OCI-LY7 (cell line): Measurements from ENCODE around the gene OXSR1. TPM values are rescaled to one million over a fixed set of nuclear protein-coding genes. Genes with fewer than 3 reads are reported as not detected.

ENCODE experiments used
- BruUV-seq: library from RNA; stranded (reverse); fragments of 400-500 nt; replicated peaks from 2 replicates; lab custom pipeline; 2021; lab: Mats Ljungman, UMichigan
- CTCF ChIA-PET: fragments of 300-600 bp; sonication (Branson Sonifier 250); formaldehyde crosslinking; loops from one replicate; lab custom pipeline; 2022; ENCODE audit warnings: antibody characterized with exemption; ENCODE audit not compliant: unreplicated experiment; lab: Charles Lee
- POLR2A ChIA-PET: fragments of 300-600 bp; sonication (Branson Sonifier 250); formaldehyde crosslinking; loops from one replicate; lab custom pipeline; 2022; ENCODE audit warnings: antibody characterized with exemption; lab: Charles Lee
- DNase-seq: peaks from one replicate; pipeline ENCODE4 v3.0.0-alpha.2; 2015; ENCODE audit warnings: low spot score
- H2AFZ ChIP-seq: fragments of 200-600 bp; sonication (generic), shearing (Covaris generic); 2 replicates; pipeline ENCODE4 v1.6.1; 2014; ENCODE audit warnings: mild to moderate bottlenecking, antibody characterized with exemption, low read length, moderate library complexity
- H3K27ac ChIP-seq: fragments of 200-600 bp; sonication (generic); 2 replicates; pipeline ENCODE4 v1.5.1; 2014; ENCODE audit warnings: mixed run types, low read depth, mild to moderate bottlenecking, moderate library complexity, low read length, inconsistent platforms; ENCODE audit not compliant: poor library complexity, severe bottlenecking
- H3K36me3 ChIP-seq: fragments of 200-600 bp; sonication (generic); 2 replicates; pipeline ENCODE4 v1.6.1; 2014; ENCODE audit warnings: mild to moderate bottlenecking, antibody characterized with exemption, low read length, moderate library complexity, mixed read lengths; ENCODE audit not compliant: insufficient read depth
- H3K4me1 ChIP-seq: fragments of 200-600 bp; sonication (generic); 2 replicates; pipeline ENCODE4 v1.5.1; 2014; ENCODE audit warnings: mild to moderate bottlenecking, low read length; ENCODE audit not compliant: insufficient read depth, poor library complexity, severe bottlenecking
- H3K4me2 ChIP-seq: fragments of 200-600 bp; sonication (generic); 2 replicates; pipeline ENCODE4 v1.6.1; 2014; ENCODE audit warnings: mild to moderate bottlenecking, low read length
- H3K4me3 ChIP-seq: fragments of 200-600 bp; sonication (generic); 2 replicates; pipeline ENCODE4 v1.5.1; 2014; ENCODE audit warnings: mild to moderate bottlenecking, low read depth, low read length; ENCODE audit not compliant: poor library complexity, severe bottlenecking
- H3K79me2 ChIP-seq: fragments of 200-600 bp; sonication (generic); 2 replicates; pipeline ENCODE4 v1.6.1; 2016; ENCODE audit warnings: low read depth, mild to moderate bottlenecking, low read length, moderate library complexity, mixed read lengths; ENCODE audit not compliant: insufficient read depth
- H3K9me2 ChIP-seq: fragments of 200-600 bp; sonication (generic); 2 replicates; pipeline ENCODE4 v1.6.1; 2016; ENCODE audit warnings: mild to moderate bottlenecking, low read length, mixed read lengths; ENCODE audit not compliant: insufficient read depth
- H3K9me3 ChIP-seq: fragments of 200-600 bp; sonication (generic); 2 replicates; pipeline ENCODE4 v1.6.1; 2014; ENCODE audit warnings: mild to moderate bottlenecking, mixed run types, low read length, mixed read lengths
- H4K20me1 ChIP-seq: fragments of 200-600 bp; sonication (generic); 2 replicates; pipeline ENCODE4 v1.6.1; 2014; ENCODE audit warnings: mild to moderate bottlenecking, antibody characterized with exemption, low read length, moderate library complexity, mixed read lengths; ENCODE audit not compliant: insufficient read depth
- EZH2phosphoT487 ChIP-seq: fragments of 200-600 bp; sonication (generic); IDR thresholded peaks from 2 replicates; pipeline ENCODE4 v1.6.1; 2018; ENCODE audit warnings: low read depth, borderline replicate concordance, mild to moderate bottlenecking, mixed run types, antibody characterized with exemption, low read length, moderate library complexity, mixed read lengths
- intact Hi-C: fragments of 100-400 bp; cut with micrococcal nuclease; formaldehyde crosslinking; loops from one replicate; pipeline ENCODE4 v1.10.0; 2022; ENCODE audit not compliant: unreplicated experiment
- total RNA-seq, 2 experiments: library from RNA; depleted of rRNA in 1 of 2; stranded (reverse); fragments of >200 nt in 1 of 2; shearing (Covaris generic) in 1 of 2; gene quantifications; 2 replicates each; pipeline ENCODE4 v1.2.3, GENCODE V29; 2014 to 2022
- TF ChIP-seq, protein P1 (sequence below): fragments of 200-600 bp; sonication (generic); conservative IDR thresholded peaks from 2 replicates; pipeline ENCODE4 v1.5.1; 2014; ENCODE audit warnings: mild to moderate bottlenecking, antibody characterized with exemption, low read length, moderate library complexity, mixed read lengths

The OXSR1 gene
- total RNA-seq, 2 experiments from 2014 or later: 21.4 to 43.7 TPM

DNA sequence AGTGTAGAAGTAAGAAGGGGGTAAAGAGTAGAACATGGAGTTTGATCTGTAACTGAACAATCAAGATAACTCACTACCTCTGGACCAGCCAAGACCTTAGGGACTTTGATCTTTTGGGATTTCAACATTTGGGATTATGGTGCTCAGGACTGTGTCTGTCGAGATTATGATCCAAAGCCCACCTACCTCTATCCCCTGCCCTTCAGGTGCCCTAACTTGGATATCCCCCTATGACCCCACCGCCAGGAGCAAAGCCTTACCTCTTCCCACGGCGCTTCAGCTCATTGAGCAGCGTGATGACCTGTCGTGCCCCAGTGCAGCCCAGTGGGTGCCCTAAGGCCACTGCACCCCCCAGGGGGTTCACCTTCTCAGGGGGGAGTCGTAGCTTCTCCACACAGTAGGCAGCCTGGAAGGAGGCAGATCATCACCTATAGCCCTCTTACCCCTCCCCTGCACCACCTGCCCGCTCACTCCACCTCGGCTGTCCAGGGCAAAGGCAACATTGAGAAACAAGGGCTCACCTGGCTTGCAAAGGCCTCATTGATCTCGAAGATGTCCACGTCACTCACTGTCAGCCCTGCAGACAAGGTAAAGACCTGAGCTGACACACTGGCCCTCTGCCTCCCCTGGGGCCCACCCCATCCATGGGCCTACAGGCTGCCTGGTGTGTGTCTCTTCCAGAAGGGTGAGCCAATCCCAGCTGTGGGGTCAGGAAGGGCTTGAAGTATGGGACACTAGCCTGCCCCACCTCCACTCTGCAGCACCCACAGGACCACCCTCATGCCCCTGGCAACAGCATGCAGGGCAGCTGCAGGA is 39.8 kb upstream of the OXSR1 start:
- intact Hi-C loops: no loop called here
- no peak for TF ChIP-seq EZH2phosphoT487
- TF ChIP-seq, protein P1, sequence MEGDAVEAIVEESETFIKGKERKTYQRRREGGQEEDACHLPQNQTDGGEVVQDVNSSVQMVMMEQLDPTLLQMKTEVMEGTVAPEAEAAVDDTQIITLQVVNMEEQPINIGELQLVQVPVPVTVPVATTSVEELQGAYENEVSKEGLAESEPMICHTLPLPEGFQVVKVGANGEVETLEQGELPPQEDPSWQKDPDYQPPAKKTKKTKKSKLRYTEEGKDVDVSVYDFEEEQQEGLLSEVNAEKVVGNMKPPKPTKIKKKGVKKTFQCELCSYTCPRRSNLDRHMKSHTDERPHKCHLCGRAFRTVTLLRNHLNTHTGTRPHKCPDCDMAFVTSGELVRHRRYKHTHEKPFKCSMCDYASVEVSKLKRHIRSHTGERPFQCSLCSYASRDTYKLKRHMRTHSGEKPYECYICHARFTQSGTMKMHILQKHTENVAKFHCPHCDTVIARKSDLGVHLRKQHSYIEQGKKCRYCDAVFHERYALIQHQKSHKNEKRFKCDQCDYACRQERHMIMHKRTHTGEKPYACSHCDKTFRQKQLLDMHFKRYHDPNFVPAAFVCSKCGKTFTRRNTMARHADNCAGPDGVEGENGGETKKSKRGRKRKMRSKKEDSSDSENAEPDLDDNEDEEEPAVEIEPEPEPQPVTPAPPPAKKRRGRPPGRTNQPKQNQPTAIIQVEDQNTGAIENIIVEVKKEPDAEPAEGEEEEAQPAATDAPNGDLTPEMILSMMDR: no peak
- BruUV-seq: no TSS peak
- H3K36me3 ChIP-seq: peaks cover 82% of the 10 kb centered on the region
- H3K4me1 ChIP-seq: no peaks in the 10 kb centered on the region
- no peak overlapping the region for H3K4me3 ChIP-seq
- no peak overlapping the region for H3K4me2 ChIP-seq
- no peaks in the 10 kb centered on the region for H3K9me3 ChIP-seq
- H3K9me2 ChIP-seq: no peaks in the 10 kb centered on the region
- H4K20me1 ChIP-seq: no peaks in the 10 kb centered on the region
- ChIA-PET POLR2A (no interaction called here), CTCF (no interaction called here)
- no peaks in the 10 kb centered on the region for H3K79me2 ChIP-seq
- H3K27ac ChIP-seq: no peak overlapping the region
- no peak for DNase-seq
- no peak overlapping the region for H2AFZ ChIP-seq

DNA sequence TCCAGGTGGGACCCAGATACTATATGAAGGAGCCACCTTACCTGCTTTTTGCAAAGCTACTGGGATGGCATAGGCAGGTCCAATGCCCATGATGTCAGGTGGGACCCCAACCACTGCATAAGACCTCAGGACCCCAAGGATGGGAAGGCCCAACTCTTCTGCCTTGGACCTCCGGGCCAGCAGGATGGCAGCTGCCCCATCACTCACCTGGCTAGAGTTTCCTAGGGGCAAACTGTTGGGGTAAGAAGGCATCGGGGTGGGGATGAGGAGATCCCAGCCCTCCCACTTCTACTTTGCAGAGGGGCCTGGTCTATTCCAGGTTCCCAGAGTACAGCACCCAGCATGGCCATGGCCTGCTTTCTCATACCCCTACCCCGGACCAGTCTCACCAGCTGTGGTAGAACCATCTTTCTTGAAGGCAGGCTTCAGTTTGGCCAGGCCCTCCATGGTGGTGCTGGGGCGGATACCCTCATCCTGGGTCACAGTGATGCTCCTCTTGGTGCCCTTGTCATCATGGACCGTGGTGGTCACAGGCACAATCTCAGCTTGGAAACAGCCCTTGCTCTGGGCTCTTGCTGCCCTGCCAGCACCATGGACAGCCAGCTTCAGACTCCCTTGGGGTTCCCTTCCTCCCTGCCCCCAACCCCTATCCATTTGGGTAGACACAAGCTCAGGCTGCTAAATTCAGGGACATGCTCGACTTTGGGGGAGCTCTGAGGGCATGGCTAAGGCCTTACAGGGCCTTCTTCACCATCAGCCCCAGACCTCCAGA is 39.0 kb upstream of the OXSR1 start:
- H3K4me2 ChIP-seq: no peak overlapping the region
- H3K36me3 ChIP-seq: peaks cover 83% of the 10 kb centered on the region
- no peaks in the 10 kb centered on the region for H3K79me2 ChIP-seq
- DNase-seq: no peak
- no TSS peak for BruUV-seq
- POLR2A ChIA-PET: no interaction called here
- H3K4me1 ChIP-seq: no peaks in the 10 kb centered on the region
- no peaks in the 10 kb centered on the region for H4K20me1 ChIP-seq
- intact Hi-C loops: no loop called here
- H2AFZ ChIP-seq: no peak overlapping the region
- H3K4me3 ChIP-seq: no peak overlapping the region
- CTCF ChIA-PET: no interaction called here
- H3K9me2 ChIP-seq: no peaks in the 10 kb centered on the region
- no peak for TF ChIP-seq EZH2phosphoT487
- TF ChIP-seq, protein P1: no peak
- no peak overlapping the region for H3K27ac ChIP-seq
- H3K9me3 ChIP-seq: no peaks in the 10 kb centered on the region
